ENCODE data around the gene AQP12B.

The AQP12B gene

GRCh38 chr2:240628808-240629618, 53.7 kb downstream of the AQP12B start:
- no peaks in the 10 kb centered on the region for H3K36me3 ChIP-seq (ENCODE audit: insufficient read depth, low read length)
- H3K27ac ChIP-seq: no peak overlapping the region
- no peak overlapping the region for H3K4me3 ChIP-seq
- no peak overlapping the region for H3K9ac ChIP-seq (ENCODE audit: insufficient read length)
- no peak for DNase-seq (ENCODE audit: low read depth, low spot score)
- no peaks in the 10 kb centered on the region for H3K9me3 ChIP-seq (ENCODE audit: low read depth, low read length)
- TF ChIP-seq EZH2 (IDR thresholded peaks at IDR 0.05) (no peak), POLR2AphosphoS5 (IDR thresholded peaks at IDR 0.05; ENCODE audit: borderline replicate concordance, low read depth, low read length) (no peak), FOXP2 (optimal IDR thresholded peaks at IDR 0.05; ENCODE audit: control extremely low read depth, extremely low read length, insufficient read depth) (no peak)

- Histone ChIP-seq H3K27ac (no peak overlapping the region), H3K36me3 (ENCODE audit: insufficient read depth, low read length) (no peaks in the 10 kb centered on the region), H3K9me3 (ENCODE audit: low read depth, low read length) (no peaks in the 10 kb centered on the region), H3K4me3 (no peak overlapping the region), H3K9ac (ENCODE audit: insufficient read length) (no peak overlapping the region)
- no peak for TF ChIP-seq FOXP2 (optimal IDR thresholded peaks at IDR 0.05; ENCODE audit: control extremely low read depth, extremely low read length, insufficient read depth)
- no peak for TF ChIP-seq POLR2AphosphoS5 (IDR thresholded peaks at IDR 0.05; ENCODE audit: borderline replicate concordance, low read depth, low read length)
- TF ChIP-seq EZH2 (IDR thresholded peaks at IDR 0.05): no peak
- DNase-seq (ENCODE audit: low read depth, low spot score): no peak
Observed at GRCh38 chr2:240628507-240628807, 54.2 kb downstream of the AQP12B start.

- TF ChIP-seq EZH2 (IDR thresholded peaks at IDR 0.05) (no peak), FOXP2 (optimal IDR thresholded peaks at IDR 0.05; ENCODE audit: control extremely low read depth, extremely low read length, insufficient read depth) (no peak), POLR2AphosphoS5 (IDR thresholded peaks at IDR 0.05; ENCODE audit: borderline replicate concordance, low read depth, low read length) (no peak)
- H3K36me3 ChIP-seq (ENCODE audit: insufficient read depth, low read length): no peaks in the 10 kb centered on the region
- no peak overlapping the region for H3K4me3 ChIP-seq
- no peak for DNase-seq (ENCODE audit: low read depth, low spot score)
- H3K9ac ChIP-seq (ENCODE audit: insufficient read length): no peak overlapping the region
- H3K9me3 ChIP-seq (ENCODE audit: low read depth, low read length): no peaks in the 10 kb centered on the region
- H3K27ac ChIP-seq: no peak overlapping the region
Observed at GRCh38 chr2:240627736-240628506, 54.8 kb downstream of the AQP12B start.

DNA sequence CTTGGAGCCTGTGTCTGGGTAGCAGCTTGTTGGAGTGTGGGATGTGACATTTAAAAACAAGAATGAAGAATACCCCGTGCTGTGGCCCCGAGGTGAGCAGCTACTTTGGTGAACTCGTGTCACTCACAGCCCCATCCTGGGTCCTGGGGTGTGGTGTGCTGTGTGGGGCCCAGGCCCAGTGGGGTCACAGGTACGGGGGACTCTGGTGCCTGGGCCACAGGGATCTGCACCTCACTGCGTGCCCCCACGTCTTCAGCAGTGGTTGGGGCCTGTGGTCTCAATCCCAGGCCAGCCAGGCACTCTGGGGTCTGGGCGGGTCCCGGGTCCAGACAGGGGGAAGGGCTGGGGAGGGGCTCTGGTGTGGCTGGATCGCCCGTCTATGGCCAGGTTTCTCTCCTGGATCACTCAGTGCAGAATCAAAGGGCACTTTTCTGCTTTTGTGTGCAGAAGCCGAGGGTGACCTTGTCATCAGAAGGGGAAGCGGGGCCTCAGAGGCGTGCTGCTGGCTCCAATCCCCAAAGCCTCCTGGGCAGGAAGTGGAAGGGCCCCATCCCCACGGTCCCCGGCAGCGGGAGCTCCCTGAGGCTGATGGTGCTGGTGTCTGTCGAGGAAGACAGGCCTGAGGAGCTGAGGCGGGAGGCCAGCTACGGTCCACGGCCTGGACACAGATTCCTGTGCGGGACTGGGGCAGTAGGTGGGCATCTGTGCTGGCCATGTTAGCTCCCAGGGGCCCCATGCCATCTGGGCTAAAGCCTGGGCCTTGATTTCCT, 56.0 kb downstream of the AQP12B start:
- no peak overlapping the region for H3K9ac ChIP-seq (ENCODE audit: insufficient read length)
- H3K9me3 ChIP-seq (ENCODE audit: low read depth, low read length): no peaks in the 10 kb centered on the region
- no peaks in the 10 kb centered on the region for H3K36me3 ChIP-seq (ENCODE audit: insufficient read depth, low read length)
- no peak for DNase-seq (ENCODE audit: low read depth, low spot score)
- TF ChIP-seq POLR2AphosphoS5 (IDR thresholded peaks at IDR 0.05; ENCODE audit: borderline replicate concordance, low read depth, low read length): no peak
- TF ChIP-seq EZH2 (IDR thresholded peaks at IDR 0.05): no peak
- no peak for TF ChIP-seq FOXP2 (optimal IDR thresholded peaks at IDR 0.05; ENCODE audit: control extremely low read depth, extremely low read length, insufficient read depth)
- no peak overlapping the region for H3K27ac ChIP-seq
- H3K4me3 ChIP-seq: no peak overlapping the region
